Brain microvascular endothelial cell (primary cell): Measurements from ENCODE around the gene FAM193A.

ENCODE experiments used
- DNase-seq: peaks from one replicate; pipeline ENCODE4 v3.0.0-alpha.2; 2020
- H3K27ac ChIP-seq: fragments of 250-450 bp; sonication (Bioruptor Pico); 2 replicates; pipeline ENCODE4 v1.5.1; 2020; ENCODE audit warnings: mild to moderate bottlenecking, moderate library complexity
- H3K27me3 ChIP-seq: fragments of 250-450 bp; sonication (Bioruptor Pico); replicated peaks from 2 replicates; pipeline ENCODE4 v1.5.1; 2020; ENCODE audit warnings: mild to moderate bottlenecking
- H3K36me3 ChIP-seq: fragments of 250-450 bp; sonication (Bioruptor Pico); replicated peaks from 2 replicates; pipeline ENCODE4 v1.5.1; 2020; ENCODE audit warnings: mild to moderate bottlenecking
- H3K4me3 ChIP-seq: 2 replicates; pipeline ENCODE4 v1.5.1; 2011; ENCODE audit warnings: low read depth, mild to moderate bottlenecking, control low read depth, low read length, moderate library complexity
- in situ Hi-C: cut with HindIII; loops from 2 replicates; pipeline ENCODE4 v1.10.0; 2017; ENCODE audit warnings: low sequenced_read_pairs, low pct_ligation_motif_present
- TF ChIP-seq, protein P1 (sequence below): IDR thresholded peaks from 2 replicates; pipeline ENCODE4 v1.5.1; 2011; ENCODE audit warnings: low read depth, mild to moderate bottlenecking, moderate library complexity, low read length, control low read depth, inconsistent platforms; ENCODE audit errors: missing control alignments

Gene FAM193A

DNA sequence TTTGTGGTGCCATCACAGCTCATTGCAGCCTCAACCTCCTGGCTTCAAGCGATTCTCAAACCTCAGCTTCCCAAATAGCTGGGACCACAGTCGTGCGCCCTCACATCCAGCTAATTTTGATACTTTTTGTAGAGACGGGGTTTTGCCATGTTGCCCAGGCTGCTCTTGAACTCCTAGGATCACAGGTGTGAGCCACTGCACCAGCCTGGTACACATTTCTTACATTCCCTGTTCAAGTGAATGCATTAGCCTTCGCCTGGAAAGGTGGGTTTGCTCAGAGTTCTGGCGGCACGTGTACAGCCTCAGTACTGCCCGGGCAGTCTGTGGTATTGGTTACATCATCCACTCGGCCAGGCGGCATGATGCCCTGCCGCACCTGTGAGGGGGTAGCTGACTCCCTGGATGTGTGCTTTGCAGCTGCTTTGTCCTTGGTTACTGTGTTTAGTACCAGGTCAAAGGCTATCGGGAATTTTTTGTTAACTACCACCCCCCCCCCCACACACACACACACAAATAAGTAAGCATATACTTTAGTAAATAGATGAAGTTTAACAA, 162.6 kb downstream of the FAM193A start:
- in situ Hi-C loops: no loop called here
- Histone ChIP-seq H3K27ac (no peak overlapping the region), H3K4me3 (no peak overlapping the region), H3K36me3 (peaks cover 82% of the 10 kb centered on the region), H3K27me3 (no peaks in the 10 kb centered on the region)
- DNase-seq: no peak
- TF ChIP-seq, protein P1, sequence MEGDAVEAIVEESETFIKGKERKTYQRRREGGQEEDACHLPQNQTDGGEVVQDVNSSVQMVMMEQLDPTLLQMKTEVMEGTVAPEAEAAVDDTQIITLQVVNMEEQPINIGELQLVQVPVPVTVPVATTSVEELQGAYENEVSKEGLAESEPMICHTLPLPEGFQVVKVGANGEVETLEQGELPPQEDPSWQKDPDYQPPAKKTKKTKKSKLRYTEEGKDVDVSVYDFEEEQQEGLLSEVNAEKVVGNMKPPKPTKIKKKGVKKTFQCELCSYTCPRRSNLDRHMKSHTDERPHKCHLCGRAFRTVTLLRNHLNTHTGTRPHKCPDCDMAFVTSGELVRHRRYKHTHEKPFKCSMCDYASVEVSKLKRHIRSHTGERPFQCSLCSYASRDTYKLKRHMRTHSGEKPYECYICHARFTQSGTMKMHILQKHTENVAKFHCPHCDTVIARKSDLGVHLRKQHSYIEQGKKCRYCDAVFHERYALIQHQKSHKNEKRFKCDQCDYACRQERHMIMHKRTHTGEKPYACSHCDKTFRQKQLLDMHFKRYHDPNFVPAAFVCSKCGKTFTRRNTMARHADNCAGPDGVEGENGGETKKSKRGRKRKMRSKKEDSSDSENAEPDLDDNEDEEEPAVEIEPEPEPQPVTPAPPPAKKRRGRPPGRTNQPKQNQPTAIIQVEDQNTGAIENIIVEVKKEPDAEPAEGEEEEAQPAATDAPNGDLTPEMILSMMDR: no peak

DNA sequence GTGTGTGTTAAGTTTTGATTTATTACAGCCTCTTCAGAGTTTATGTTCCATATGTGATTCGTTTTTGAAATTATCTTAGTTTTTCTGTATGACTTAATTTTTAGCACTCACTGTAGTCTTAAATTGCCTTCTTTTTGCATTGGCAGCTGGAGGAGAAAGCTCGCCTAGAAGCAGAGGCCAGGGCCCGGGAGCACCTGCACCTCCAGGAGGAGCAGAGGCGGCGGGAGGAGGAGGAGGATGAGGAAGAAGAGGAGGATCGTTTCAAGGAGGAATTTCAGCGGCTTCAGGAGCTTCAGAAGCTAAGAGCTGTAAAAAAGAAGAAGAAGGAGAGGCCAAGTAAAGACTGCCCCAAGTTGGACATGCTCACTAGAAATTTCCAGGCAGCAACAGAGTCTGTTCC, 163.1 kb downstream of the FAM193A start:
- Histone ChIP-seq H3K27me3 (no peaks in the 10 kb centered on the region), H3K27ac (no peak overlapping the region), H3K36me3 (peaks cover 81% of the 10 kb centered on the region), H3K4me3 (no peak overlapping the region)
- DNase-seq: no peak
- TF ChIP-seq, protein P1: no peak
- in situ Hi-C loops: no loop called here

DNA sequence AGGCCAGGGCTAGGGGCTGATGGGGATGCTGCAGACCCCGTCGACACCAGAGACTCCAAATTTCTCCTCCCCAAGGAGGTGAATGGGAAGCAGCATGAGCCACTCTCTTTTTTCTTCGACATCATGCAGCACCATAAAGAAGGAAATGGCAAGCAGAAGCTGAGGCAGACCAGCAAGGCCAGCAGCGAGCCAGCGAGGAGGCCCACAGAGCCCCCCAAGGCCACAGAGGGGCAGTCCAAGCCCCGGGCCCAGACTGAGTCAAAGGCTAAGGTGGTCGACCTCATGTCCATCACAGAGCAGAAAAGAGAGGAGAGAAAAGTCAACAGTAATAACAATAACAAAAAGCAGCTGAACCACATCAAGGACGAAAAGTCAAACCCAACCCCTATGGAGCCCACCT, 163.6 kb downstream of the FAM193A start:
- in situ Hi-C loops: no loop called here
- TF ChIP-seq, protein P1: no peak
- Histone ChIP-seq H3K27me3 (no peaks in the 10 kb centered on the region), H3K27ac (no peak overlapping the region), H3K36me3 (peaks cover 86% of the 10 kb centered on the region), H3K4me3 (no peak overlapping the region)
- no peak for DNase-seq

DNA sequence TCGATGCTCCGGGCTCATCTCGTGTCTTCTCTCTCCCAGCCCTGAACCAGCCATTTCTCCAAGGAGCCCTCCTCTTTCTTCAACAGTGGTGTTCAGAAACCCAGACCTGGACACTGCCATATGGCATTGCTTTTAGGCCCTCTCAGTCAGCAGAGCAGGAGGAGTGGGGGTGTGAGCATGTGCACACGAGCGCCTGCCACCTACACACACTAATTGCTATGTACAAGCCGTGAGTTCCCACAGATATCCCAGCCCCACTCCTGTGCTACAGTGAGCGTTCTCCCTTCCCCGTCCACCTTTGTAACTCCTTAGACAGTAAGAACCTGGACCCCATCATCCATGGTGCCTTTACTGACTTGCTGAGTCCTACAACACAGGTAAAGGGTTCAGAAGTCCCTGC, 165.9 kb downstream of the FAM193A start:
- Histone ChIP-seq H3K4me3 (no peak overlapping the region), H3K27me3 (no peaks in the 10 kb centered on the region), H3K36me3 (peaks cover 68% of the 10 kb centered on the region), H3K27ac (no peak overlapping the region)
- TF ChIP-seq, protein P1: no peak
- in situ Hi-C loops: no loop called here
- DNase-seq: no peak

DNA sequence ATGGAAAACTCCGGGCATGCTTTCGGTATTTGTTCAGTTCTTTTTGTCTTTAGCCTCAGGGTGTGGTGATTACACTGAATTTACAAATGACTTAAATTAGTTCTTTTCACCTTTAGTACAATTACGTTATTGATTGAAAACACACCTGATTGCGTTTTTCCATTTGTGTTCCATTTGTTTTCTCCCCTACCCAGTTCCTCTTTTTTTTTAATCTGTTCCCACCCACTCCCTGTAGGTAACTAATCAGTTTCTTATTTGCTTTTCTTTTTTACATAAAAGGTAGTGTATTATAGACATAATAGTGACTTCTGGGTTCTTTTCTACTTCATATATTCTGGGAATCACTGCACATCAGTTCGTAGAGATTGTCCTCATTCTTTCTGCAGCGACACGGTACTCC, 166.3 kb downstream of the FAM193A start:
- Histone ChIP-seq H3K36me3 (peaks cover 64% of the 10 kb centered on the region), H3K27ac (no peak overlapping the region), H3K27me3 (no peaks in the 10 kb centered on the region), H3K4me3 (no peak overlapping the region)
- no peak for DNase-seq
- in situ Hi-C loops: no loop called here
- TF ChIP-seq, protein P1: no peak

DNA sequence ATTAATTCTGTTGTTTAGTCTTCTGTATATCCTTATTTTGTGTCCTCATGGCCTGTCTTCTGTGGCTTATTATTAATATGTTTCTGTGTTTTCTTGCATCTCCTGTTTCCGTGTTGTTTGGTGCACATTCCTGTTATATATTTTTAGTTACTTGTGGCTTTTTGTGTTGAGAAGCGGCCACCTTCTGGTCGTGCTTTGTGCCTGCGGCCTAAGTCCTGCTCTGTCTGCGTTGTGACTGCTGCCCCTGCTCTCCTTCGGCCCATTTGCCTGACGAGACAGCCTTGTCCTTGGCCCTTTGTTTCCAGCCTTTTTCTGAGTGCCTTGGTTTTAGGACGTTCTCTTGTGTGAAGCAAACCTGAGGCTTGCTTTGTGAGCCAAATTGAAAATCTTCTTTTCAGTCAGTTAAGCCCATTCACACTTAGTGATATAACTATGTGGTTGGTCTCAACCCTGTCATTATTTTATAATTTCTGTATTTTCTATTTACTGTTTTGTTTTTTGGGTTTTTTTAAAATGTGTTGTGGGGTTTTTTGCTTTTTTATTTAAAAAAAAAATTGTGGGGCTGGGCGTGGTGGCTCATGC, 175.9 kb downstream of the FAM193A start:
- Histone ChIP-seq H3K4me3 (no peak overlapping the region), H3K36me3 (peaks cover 16% of the 10 kb centered on the region), H3K27ac (no peak overlapping the region), H3K27me3 (no peaks in the 10 kb centered on the region)
- DNase-seq: no peak
- in situ Hi-C loops: no loop called here
- TF ChIP-seq, protein P1: peak; percentile 63
